ENCODE results near the gene LAMA1.
"Not testable (repeated sequence)": the region's sequence is repeated elsewhere in the genome, so short reads cannot be mapped to it uniquely, and the experiment has no call there.

Gene LAMA1, protein sequence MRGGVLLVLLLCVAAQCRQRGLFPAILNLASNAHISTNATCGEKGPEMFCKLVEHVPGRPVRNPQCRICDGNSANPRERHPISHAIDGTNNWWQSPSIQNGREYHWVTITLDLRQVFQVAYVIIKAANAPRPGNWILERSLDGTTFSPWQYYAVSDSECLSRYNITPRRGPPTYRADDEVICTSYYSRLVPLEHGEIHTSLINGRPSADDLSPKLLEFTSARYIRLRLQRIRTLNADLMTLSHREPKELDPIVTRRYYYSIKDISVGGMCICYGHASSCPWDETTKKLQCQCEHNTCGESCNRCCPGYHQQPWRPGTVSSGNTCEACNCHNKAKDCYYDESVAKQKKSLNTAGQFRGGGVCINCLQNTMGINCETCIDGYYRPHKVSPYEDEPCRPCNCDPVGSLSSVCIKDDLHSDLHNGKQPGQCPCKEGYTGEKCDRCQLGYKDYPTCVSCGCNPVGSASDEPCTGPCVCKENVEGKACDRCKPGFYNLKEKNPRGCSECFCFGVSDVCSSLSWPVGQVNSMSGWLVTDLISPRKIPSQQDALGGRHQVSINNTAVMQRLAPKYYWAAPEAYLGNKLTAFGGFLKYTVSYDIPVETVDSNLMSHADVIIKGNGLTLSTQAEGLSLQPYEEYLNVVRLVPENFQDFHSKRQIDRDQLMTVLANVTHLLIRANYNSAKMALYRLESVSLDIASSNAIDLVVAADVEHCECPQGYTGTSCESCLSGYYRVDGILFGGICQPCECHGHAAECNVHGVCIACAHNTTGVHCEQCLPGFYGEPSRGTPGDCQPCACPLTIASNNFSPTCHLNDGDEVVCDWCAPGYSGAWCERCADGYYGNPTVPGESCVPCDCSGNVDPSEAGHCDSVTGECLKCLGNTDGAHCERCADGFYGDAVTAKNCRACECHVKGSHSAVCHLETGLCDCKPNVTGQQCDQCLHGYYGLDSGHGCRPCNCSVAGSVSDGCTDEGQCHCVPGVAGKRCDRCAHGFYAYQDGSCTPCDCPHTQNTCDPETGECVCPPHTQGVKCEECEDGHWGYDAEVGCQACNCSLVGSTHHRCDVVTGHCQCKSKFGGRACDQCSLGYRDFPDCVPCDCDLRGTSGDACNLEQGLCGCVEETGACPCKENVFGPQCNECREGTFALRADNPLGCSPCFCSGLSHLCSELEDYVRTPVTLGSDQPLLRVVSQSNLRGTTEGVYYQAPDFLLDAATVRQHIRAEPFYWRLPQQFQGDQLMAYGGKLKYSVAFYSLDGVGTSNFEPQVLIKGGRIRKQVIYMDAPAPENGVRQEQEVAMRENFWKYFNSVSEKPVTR (N-terminal part only)

DNA sequence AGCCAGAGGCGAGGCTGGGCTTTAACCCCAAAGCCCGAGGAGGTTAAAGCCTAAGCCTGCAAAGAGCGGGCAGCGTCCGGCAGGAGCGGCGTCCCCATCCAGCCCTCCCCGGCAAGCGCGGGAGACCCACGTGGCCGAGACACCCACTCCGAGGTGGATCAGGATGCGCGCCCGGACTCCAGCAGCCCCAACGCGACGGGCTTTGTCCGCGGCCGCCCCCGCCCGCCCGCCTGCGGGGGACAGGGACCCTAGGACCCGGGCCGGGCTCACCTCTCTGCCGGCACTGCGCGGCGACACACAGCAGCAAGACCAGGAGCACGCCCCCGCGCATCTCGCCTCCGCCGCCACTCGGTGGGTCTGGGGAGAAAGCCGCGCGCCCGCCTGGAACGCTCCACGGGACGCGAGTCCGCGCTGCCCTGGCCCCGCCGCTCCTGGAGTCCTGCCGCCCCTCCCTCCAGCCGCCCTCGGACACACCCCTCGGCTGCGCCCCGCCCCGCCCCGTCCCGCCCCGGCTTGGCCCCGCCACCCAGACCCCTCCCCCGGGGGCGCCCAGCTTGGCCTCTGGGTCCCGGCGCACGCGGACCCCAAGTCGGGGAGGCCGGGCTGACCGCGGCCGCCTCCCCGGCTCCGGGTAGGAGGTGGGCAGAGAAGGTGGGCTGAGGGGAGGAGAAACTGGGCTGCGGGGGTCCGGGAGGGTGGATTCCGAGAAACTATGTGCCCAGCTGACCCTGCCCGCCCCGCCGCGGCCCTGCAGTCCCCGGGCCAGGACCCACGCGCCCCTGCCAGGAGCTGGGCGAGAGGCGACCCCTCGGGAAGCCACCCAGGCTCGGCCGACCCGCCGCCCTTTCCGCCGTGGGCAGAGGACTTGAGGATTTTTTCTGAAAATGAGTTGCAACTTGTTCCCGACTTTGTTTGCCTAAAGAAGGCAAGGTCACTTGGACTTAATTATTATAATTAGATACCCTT is at the start of gene LAMA1:
Gene LAMA1, minus strand, starts transcription at position 408 of the 966 bp plus-strand sequence. Its CDS starts 77 bp downstream, at position 331.
- no peak for DNase-seq

- no peak for DNase-seq
These were observed 48.3 kb upstream of the LAMA1 start for GRCh38 chr18:7165846-7166393.

GRCh38 chr18:7164323-7165004 is 46.9 kb upstream of the LAMA1 start:
- no peak for DNase-seq

DNA sequence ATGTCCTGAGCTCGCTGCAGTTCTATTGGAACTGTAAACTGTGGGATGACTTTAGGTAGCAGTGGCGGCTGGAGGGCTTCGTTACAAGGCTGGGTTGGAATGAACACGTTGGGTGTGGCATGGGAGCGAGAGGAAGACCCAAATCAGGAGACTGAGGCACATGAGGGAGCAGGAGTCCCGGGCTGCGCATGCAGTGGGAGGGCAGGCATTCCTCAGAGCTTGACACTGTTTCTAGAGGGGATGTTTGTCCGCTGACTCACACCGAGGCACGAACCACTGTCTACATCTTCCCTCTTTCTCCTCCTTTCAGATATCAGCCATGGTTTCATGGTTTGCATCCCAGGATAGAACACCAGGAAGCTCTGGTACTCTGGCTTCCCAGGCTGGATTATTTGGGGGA is 40.6 kb upstream of the LAMA1 start:
- no peak for DNase-seq

DNA sequence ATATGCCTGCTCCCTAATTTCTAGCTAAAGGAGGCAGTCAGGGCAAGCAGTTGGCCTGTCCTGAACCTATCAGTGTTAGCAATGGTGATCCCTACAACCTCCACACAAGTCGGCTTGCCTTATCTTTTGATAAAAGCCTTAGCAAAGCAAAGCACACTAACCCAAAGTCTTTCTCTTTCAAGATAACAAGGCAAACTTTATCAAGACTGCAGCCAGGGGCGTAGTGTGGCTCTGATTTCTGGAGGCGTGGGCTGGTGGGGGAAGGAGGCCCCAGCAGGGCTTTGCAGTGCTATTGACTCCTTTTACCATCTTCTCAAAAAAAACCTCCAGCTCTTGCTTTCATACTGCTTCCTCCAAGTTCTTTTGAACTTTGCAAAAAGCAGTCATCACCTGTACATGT is 40.2 kb upstream of the LAMA1 start:
- DNase-seq: no peak

- DNase-seq: no peak
These were observed 38.3 kb upstream of the LAMA1 start for GRCh38 chr18:7155887-7156286.

GRCh38 chr18:7155092-7155491 is 37.5 kb upstream of the LAMA1 start:
- no peak for DNase-seq

DNA sequence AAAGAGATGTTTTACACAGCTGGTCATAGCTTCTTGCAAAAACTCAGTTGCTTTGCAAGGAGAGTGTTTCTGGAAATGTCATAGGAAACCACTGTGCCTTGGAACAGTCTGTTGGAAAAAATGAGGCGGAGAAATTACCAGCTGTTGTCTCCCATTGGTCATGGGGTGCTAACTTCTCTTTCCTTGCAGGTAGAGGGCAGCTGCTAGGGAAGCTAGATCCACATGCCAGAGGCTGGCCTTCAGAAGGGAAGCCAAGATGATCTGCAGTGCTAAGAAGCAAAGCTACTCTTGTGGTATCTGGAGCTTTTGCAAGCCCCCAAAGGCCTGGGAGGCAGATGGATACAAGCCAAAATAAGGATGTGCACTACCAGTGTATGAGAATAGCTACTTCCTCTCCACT is 34.8 kb upstream of the LAMA1 start:
- no peak for DNase-seq

GRCh38 chr18:7147399-7147798 is 29.8 kb upstream of the LAMA1 start:
- no peak for DNase-seq

DNA sequence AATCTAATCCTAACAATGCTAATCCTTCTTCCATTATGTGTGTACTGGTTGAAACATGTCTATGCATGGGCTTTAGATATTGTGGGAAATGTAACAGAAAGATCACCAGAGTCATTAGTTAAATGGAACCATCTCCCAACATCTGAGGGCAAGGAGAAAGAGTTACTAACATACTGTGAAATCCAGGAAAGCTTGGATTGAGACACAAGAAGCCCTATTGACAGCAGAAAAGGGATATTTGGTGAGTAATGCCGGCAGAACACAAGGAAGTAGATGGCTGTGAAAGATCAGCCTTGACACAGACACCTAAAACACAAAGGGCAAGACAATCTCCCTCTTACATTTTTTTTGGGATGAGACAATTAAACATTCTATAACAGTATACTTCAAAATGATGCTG is 28.5 kb upstream of the LAMA1 start:
- no peak for DNase-seq

- DNase-seq: not testable (repeated sequence)
These were observed 27.3 kb upstream of the LAMA1 start for GRCh38 chr18:7144921-7145320.

- DNase-seq: no peak
These were observed 23.7 kb upstream of the LAMA1 start for GRCh38 chr18:7141287-7141686.

- no peak for DNase-seq
These were observed 21.8 kb upstream of the LAMA1 start for GRCh38 chr18:7139409-7139808.

GRCh38 chr18:7133181-7133580 is 15.6 kb upstream of the LAMA1 start:
- no peak for DNase-seq

DNA sequence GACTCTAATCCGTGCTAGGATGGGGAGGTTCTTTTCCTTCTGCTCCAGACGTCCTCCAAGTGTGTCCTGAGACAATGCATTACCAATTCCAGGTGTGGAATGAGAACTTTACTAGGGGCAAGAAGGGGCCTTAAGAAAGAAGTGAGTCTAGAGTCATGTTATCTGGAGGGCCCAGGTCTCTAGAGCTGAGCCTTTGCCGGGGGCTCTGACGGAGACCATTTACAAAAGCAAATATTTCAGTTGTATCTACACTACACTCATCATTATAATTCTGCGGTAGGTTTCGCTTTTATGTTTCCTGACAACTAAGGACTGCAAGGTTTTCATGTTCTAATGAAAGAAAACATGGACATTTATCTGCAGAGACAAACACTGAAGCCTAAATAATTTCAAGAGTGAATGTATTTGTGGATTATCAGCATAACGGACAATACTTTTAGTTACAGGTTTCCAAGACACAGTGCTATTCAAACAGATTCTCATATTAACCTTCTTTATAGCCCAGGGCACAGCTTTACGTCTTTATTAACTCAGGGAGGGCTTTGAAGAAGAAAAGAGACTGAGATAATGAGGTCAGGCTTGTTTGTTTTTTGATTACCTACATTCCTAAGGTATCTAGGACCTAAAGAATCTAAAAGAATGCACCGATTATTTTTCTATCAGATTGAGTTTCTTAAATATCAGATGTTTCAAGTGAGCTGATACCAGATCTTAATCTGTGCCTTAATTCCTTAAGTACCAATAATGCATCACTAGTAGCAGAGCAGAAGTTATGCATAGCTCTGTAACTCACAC is 15.0 kb upstream of the LAMA1 start:
- DNase-seq: no peak

- DNase-seq: no peak
These were observed 4.8 kb upstream of the LAMA1 start for GRCh38 chr18:7122376-7122775.

- no peak for DNase-seq
These were observed 706 bp downstream of the LAMA1 start for GRCh38 chr18:7116792-7117389.

DNA sequence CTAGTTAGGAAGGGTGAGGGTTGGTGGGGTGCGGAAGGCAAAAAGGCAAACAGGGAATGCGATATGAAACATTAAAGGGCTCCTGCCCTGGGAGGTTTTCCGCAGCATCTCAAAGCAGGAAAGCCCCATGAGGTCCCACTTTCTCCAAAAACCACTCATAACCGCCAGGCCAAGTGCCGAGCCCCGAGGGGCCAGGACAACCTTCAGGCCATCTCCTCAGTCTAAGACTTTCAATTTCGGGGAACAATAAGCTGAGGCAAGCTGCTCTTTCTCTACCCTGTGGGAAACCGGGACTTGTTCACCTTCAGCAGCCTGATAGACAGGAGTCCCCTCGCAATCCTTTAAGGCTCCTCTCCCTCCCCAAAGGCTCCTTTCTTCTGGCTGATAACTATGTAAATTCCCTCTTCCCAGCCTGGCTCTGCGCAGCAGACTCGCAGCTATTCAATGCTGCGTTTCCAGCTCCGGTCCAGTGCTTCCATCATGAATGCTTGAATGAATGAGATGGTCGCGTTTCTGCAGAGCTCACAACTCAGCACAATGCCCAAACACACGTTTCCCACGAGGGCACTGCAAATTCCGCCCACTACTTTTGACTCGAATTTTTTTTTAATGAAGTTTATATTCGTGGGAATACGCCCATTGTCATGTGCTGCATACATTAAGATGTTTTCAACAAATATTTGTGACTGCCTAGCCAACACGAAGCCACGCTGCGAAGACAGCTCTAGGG is 1.4 kb downstream of the LAMA1 start:
- DNase-seq: no peak

DNA sequence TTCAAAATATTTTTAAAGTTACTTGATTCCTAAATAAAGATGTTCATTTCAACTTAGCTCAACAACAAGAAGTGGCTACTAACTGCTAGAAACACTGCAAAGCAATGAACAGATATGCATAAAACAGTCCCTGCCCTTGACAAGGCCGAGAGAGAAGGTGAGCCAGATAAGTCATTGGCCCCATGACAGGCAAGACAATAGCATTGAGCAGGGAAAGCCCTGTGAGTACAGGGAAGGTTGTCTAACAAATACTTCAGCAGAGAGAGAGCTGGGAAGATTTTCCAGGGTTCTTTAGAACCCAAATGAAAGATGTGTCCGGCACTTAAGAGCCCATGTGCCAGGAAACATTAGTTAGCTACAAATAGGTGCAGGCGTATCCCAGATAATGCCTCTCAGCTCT is 4.7 kb downstream of the LAMA1 start:
- no peak for DNase-seq

All from activated CD4-positive, alpha-beta T cell treated with anti-CD3 and anti-CD28 coated beads, Interleukin-2, amount 50 U/mL, for 1 hour (primary cell).